H1 (cell line): ENCODE data around the gene GDPD3. TPM values are rescaled to one million over a fixed set of nuclear protein-coding genes. Genes with fewer than 3 reads are reported as not detected.

ENCODE experiments used
- FOSL1 ChIP-seq: IDR thresholded peaks from 2 replicates; pipeline ENCODE4 v1.6.1; 2011; ENCODE audit warnings: mild to moderate bottlenecking, low read depth, low read length, moderate library complexity; ENCODE audit not compliant: insufficient read depth
- MAFK ChIP-seq: IDR thresholded peaks from 2 replicates; pipeline ENCODE4 v1.6.1; 2012; ENCODE audit warnings: low read depth, mild to moderate bottlenecking, improper control_type of control experiment, low read length
- PHF8 ChIP-seq: fragments of 200-600 bp; sonication (generic); conservative IDR thresholded peaks from 2 replicates; pipeline ENCODE4 v1.7.1; 2012; ENCODE audit warnings: low read depth, mild to moderate bottlenecking, inconsistent platforms, low read length, moderate library complexity
- POU5F1 ChIP-seq: IDR thresholded peaks from 2 replicates; pipeline ENCODE4 v1.6.1; 2011; ENCODE audit warnings: low read depth, mild to moderate bottlenecking, low read length, moderate library complexity
- RBBP5 ChIP-seq: IDR thresholded peaks from 2 replicates; pipeline ENCODE4 v1.7.1; 2012; ENCODE audit warnings: low read depth, mild to moderate bottlenecking, inconsistent platforms, low read length, moderate library complexity, borderline replicate concordance
- SAP30 ChIP-seq: fragments of 300-600 bp; sonication (generic); IDR thresholded peaks from 2 replicates; pipeline ENCODE4 v1.7.1; 2012; ENCODE audit warnings: low read length, moderate library complexity, mild to moderate bottlenecking, inconsistent platforms; ENCODE audit not compliant: insufficient read depth, insufficient replicate concordance
- TAF7 ChIP-seq: optimal IDR thresholded peaks from 2 replicates; pipeline ENCODE3; 2011; ENCODE audit warnings: low read depth, mild to moderate bottlenecking, inconsistent platforms, low read length, moderate library complexity, borderline replicate concordance
- TBP ChIP-seq: IDR thresholded peaks from 2 replicates; pipeline ENCODE4 v1.6.1; 2011; ENCODE audit warnings: low read depth, low read length, improper control_type of control experiment
- polyA plus RNA-seq, 7 experiments: library from polyadenylated mRNA; depleted of rRNA in 3 of 7; stranded (reverse) in 5 of 7; unstranded in 2 of 7; fragments of >200 nt in 5 of 7; fragments of 200-250 nt in 2 of 7; gene quantifications; 1 replicate in 5 of 7; 2 replicates in 1 of 7; 4 replicates in 1 of 7; pipeline versions ENCODE4 v1.2.1 to v1.2.3, GENCODE V29; 2011 to 2013; ENCODE audit warnings: missing spikeins in 2 of 7, mixed read lengths in 2 of 7
- total RNA-seq: library from RNA; stranded (reverse); fragmentation: NEBNext Ultra II Directional; extraction: Animal tissue kit (Norgen Biotek cat#: 25700); gene quantifications from 2 replicates; pipeline ENCODE4 v1.2.1, GENCODE V29; 2021
- TF ChIP-seq, protein P1 (sequence below): fragments of 300-600 bp; sonication (generic); IDR thresholded peaks from 2 replicates; pipeline ENCODE4 v1.7.1; 2012; ENCODE audit warnings: low read length, moderate library complexity, mild to moderate bottlenecking, inconsistent platforms; ENCODE audit not compliant: insufficient replicate concordance

Gene GDPD3
- total and polyA plus RNA-seq, 2 of the 8 experiments (the other 6 are each of a cell fraction or from before 2014, with no cell fraction given), result 0.20 TPM; not detected in 1

DNA sequence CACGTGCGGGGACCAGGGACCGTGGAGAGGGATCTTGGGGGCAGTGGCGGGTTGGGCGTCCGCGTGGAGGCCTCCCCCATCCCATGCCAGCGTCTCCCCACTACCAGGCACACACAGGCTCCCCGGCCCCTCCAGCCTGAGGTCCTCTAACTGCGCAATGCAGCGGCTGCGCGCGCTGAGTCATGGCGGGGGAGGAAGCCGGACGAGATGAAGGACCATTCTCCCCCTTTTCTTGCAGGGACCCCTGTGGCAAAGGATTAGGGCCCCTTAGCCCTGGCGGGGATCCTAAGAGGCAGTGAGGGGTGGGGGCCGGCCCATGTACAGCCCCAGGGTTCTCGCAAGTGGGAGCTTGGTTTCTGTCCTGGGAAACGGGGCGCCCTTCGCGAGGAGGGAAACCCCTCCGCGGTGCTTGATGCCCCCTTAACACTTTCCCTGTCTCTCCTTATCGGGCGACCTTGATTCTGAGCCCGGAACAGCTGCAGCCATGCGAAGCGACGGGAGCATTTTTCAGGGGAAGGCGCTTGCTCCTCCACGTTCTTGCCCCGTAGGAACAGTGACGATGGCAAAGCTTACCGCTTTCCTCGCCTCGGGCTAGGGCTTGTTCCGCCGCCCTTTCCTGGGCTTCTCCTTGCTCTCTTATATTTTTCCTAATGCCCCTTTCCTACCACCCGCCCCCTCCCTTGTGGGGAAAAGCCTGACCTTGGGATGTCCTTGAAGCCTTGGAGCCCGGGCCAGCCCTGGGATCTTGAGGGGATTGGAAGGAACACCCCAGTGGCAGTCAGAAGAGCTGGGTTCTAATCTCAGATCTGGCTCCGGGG lies 47.2 kb downstream of the GDPD3 start (continued):
- TF ChIP-seq, protein P1, sequence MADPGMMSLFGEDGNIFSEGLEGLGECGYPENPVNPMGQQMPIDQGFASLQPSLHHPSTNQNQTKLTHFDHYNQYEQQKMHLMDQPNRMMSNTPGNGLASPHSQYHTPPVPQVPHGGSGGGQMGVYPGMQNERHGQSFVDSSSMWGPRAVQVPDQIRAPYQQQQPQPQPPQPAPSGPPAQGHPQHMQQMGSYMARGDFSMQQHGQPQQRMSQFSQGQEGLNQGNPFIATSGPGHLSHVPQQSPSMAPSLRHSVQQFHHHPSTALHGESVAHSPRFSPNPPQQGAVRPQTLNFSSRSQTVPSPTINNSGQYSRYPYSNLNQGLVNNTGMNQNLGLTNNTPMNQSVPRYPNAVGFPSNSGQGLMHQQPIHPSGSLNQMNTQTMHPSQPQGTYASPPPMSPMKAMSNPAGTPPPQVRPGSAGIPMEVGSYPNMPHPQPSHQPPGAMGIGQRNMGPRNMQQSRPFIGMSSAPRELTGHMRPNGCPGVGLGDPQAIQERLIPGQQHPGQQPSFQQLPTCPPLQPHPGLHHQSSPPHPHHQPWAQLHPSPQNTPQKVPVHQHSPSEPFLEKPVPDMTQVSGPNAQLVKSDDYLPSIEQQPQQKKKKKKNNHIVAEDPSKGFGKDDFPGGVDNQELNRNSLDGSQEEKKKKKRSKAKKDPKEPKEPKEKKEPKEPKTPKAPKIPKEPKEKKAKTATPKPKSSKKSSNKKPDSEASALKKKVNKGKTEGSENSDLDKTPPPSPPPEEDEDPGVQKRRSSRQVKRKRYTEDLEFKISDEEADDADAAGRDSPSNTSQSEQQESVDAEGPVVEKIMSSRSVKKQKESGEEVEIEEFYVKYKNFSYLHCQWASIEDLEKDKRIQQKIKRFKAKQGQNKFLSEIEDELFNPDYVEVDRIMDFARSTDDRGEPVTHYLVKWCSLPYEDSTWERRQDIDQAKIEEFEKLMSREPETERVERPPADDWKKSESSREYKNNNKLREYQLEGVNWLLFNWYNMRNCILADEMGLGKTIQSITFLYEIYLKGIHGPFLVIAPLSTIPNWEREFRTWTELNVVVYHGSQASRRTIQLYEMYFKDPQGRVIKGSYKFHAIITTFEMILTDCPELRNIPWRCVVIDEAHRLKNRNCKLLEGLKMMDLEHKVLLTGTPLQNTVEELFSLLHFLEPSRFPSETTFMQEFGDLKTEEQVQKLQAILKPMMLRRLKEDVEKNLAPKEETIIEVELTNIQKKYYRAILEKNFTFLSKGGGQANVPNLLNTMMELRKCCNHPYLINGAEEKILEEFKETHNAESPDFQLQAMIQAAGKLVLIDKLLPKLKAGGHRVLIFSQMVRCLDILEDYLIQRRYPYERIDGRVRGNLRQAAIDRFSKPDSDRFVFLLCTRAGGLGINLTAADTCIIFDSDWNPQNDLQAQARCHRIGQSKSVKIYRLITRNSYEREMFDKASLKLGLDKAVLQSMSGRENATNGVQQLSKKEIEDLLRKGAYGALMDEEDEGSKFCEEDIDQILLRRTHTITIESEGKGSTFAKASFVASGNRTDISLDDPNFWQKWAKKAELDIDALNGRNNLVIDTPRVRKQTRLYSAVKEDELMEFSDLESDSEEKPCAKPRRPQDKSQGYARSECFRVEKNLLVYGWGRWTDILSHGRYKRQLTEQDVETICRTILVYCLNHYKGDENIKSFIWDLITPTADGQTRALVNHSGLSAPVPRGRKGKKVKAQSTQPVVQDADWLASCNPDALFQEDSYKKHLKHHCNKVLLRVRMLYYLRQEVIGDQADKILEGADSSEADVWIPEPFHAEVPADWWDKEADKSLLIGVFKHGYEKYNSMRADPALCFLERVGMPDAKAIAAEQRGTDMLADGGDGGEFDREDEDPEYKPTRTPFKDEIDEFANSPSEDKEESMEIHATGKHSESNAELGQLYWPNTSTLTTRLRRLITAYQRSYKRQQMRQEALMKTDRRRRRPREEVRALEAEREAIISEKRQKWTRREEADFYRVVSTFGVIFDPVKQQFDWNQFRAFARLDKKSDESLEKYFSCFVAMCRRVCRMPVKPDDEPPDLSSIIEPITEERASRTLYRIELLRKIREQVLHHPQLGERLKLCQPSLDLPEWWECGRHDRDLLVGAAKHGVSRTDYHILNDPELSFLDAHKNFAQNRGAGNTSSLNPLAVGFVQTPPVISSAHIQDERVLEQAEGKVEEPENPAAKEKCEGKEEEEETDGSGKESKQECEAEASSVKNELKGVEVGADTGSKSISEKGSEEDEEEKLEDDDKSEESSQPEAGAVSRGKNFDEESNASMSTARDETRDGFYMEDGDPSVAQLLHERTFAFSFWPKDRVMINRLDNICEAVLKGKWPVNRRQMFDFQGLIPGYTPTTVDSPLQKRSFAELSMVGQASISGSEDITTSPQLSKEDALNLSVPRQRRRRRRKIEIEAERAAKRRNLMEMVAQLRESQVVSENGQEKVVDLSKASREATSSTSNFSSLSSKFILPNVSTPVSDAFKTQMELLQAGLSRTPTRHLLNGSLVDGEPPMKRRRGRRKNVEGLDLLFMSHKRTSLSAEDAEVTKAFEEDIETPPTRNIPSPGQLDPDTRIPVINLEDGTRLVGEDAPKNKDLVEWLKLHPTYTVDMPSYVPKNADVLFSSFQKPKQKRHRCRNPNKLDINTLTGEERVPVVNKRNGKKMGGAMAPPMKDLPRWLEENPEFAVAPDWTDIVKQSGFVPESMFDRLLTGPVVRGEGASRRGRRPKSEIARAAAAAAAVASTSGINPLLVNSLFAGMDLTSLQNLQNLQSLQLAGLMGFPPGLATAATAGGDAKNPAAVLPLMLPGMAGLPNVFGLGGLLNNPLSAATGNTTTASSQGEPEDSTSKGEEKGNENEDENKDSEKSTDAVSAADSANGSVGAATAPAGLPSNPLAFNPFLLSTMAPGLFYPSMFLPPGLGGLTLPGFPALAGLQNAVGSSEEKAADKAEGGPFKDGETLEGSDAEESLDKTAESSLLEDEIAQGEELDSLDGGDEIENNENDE, result no peak
- TF ChIP-seq SAP30 (peak; percentile 52), POU5F1 (no peak), FOSL1 (no peak), TAF7 (peak; percentile 23), RBBP5 (0 out of 2 replicates have a peak, but pooled peaks have one; percentile 30), PHF8 (0 out of 2 replicates have a peak, but pooled peaks have one; percentile 10), TBP (no peak), MAFK (peak; percentile 44; the same call in 1 of the 2 replicates)
